Cardiac muscle cell (in vitro differentiated cells and primary cell): Measurements from ENCODE around the gene RIC8B. TPM values are rescaled to one million over a fixed set of nuclear protein-coding genes. Genes with fewer than 3 reads are reported as not detected.

Source experiments
- DNase-seq, 2 donors: peaks; one replicate each; pipeline versions ENCODE4 v3.0.0 to v3.0.0-alpha.2; 2010 to 2017; ENCODE audit warnings: low read depth in 1 of 2, low spot score in 1 of 2
- H3K27ac ChIP-seq: fragments of 200-600 bp; sonication (generic); 2 replicates; pipeline ENCODE4 v1.5.1; 2016
- H3K27me3 ChIP-seq: fragments of 200-600 bp; sonication (generic); 2 replicates; pipeline ENCODE4 v1.6.0; 2016; ENCODE audit warnings: control low read depth
- H3K36me3 ChIP-seq: fragments of 200-600 bp; sonication (generic); 2 replicates; pipeline ENCODE4 v1.5.1; 2016; ENCODE audit warnings: control low read depth
- H3K4me1 ChIP-seq: fragments of 200-600 bp; sonication (generic); 2 replicates; pipeline ENCODE4 v1.8.1; 2017; ENCODE audit warnings: low read depth, mild to moderate bottlenecking, mixed run types
- H3K4me3 ChIP-seq: fragments of 200-600 bp; sonication (generic); 2 replicates; pipeline ENCODE4 v1.5.1; 2016; ENCODE audit warnings: mild to moderate bottlenecking
- H3K9me3 ChIP-seq: fragments of 200-600 bp; sonication (generic); 2 replicates; pipeline ENCODE4 v1.5.1; 2017; ENCODE audit warnings: low read depth, mild to moderate bottlenecking, control low read depth
- polyA plus RNA-seq: library from polyadenylated mRNA; unstranded; fragments of >200 nt; fragmentation: Nextera tagmentation; extraction: Ambion mirVana; gene quantifications from 2 replicates; pipeline ENCODE4 v1.2.1, GENCODE V29; 2016
- total RNA-seq: library from RNA; depleted of rRNA; stranded (reverse); fragments of >200 nt; gene quantifications from 2 replicates; pipeline ENCODE4 v1.2.3, GENCODE V29; 2016
- TF ChIP-seq, protein P1 (sequence below): IDR thresholded peaks from 2 replicates; pipeline ENCODE4 v1.5.1; 2012; ENCODE audit warnings: low read depth, mild to moderate bottlenecking, low read length

Gene RIC8B
- total and polyA plus RNA-seq, 2 experiments from 2014 or later = 15.7 to 16.6 TPM

DNA sequence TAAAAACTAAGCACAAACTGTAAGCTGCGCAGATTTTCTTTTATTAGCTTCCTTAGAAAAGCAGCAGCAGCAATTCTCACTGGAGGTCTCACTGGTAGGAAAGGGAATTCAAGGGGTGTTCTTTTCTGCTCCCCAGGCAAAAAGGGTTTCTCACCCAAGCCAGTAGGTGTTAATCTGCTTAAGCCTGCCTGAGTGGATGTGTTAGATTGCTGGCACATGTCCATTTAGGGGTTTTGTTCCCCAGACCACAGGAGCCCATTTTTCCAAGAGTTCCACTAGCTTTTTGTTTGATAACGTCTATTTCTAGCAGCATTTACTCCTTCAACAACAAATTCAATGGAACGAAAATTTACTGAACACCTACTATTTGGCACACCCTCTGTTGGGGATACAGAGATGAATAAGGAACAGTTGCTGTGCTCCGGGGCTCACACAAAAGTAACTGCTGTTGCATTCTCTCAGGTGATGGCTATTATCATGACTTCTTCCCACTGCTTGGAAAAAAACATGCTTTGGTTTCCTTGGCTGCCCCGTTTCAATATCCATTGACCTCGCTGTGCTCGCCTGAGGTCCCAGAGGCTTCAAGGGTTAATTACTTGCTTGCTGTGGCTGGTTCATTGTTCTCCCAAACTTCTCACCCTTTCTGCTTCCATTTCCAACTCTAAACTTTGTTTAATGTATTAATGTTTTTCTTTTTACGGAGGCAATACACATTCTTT is 31.1 kb upstream of the RIC8B start:
- TF ChIP-seq, protein P1, sequence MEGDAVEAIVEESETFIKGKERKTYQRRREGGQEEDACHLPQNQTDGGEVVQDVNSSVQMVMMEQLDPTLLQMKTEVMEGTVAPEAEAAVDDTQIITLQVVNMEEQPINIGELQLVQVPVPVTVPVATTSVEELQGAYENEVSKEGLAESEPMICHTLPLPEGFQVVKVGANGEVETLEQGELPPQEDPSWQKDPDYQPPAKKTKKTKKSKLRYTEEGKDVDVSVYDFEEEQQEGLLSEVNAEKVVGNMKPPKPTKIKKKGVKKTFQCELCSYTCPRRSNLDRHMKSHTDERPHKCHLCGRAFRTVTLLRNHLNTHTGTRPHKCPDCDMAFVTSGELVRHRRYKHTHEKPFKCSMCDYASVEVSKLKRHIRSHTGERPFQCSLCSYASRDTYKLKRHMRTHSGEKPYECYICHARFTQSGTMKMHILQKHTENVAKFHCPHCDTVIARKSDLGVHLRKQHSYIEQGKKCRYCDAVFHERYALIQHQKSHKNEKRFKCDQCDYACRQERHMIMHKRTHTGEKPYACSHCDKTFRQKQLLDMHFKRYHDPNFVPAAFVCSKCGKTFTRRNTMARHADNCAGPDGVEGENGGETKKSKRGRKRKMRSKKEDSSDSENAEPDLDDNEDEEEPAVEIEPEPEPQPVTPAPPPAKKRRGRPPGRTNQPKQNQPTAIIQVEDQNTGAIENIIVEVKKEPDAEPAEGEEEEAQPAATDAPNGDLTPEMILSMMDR = no peak
- no peak overlapping the region for H3K27ac ChIP-seq
- DNase-seq = no peak
- H3K4me3 ChIP-seq = no peak overlapping the region
- H3K4me1 ChIP-seq = no peaks in the 10 kb centered on the region
- H3K36me3 ChIP-seq = no peaks in the 10 kb centered on the region
- no peaks in the 10 kb centered on the region for H3K27me3 ChIP-seq
- no peaks in the 10 kb centered on the region for H3K9me3 ChIP-seq

DNA sequence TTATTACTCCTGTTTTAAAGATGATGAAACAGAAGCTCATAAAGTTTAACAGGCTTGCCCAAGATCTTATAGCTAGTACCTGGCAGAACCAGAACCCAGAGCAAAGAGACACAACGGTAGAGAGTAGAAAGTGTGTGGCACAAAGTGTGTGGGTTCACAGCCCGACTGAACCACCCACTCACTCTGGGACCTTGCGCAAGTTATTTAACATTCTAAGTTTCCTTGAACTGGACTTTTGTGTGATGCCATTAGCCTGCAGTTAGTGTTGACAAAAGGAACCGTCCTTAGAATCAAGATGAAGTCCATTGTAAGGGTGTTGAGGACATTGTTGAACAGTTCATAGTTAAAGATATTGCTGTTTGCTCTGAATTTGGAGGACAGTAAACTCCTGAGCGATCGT is 29.9 kb upstream of the RIC8B start:
- TF ChIP-seq, protein P1 = no peak
- Histone ChIP-seq H3K36me3 (no peaks in the 10 kb centered on the region), H3K27ac (no peak overlapping the region), H3K27me3 (no peaks in the 10 kb centered on the region), H3K4me1 (no peaks in the 10 kb centered on the region), H3K9me3 (no peaks in the 10 kb centered on the region), H3K4me3 (no peak overlapping the region)
- no peak for DNase-seq

DNA sequence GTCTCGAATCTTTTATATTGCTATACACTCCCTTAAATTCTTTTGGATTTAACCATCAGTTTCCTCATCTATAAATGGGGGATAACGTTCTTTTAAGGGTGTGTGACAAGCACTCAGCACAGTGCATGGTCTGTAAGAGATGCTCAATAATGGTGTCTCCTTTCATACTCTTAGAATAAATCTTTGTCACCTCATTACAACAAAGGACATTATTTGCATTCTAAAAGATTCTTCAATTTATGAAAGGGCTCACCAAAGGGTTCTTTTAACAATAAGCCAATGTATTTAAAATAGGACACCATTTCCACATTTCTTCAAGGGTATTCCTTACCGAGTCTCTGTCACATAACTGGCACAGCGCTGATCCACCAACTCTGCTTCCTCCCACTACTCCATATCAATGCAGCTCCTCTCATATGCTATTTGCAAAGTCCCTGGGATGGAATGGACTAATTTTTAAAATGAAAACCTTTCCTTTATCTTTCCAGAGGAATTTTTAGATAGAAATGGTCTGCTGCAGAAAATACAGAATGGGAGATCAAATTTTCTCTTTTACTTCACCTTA is 29.2 kb upstream of the RIC8B start:
- H3K36me3 ChIP-seq = no peaks in the 10 kb centered on the region
- H3K4me1 ChIP-seq = no peaks in the 10 kb centered on the region
- H3K4me3 ChIP-seq = no peak overlapping the region
- DNase-seq = no peak
- no peaks in the 10 kb centered on the region for H3K9me3 ChIP-seq
- TF ChIP-seq, protein P1 = no peak
- no peaks in the 10 kb centered on the region for H3K27me3 ChIP-seq
- H3K27ac ChIP-seq = no peak overlapping the region

DNA sequence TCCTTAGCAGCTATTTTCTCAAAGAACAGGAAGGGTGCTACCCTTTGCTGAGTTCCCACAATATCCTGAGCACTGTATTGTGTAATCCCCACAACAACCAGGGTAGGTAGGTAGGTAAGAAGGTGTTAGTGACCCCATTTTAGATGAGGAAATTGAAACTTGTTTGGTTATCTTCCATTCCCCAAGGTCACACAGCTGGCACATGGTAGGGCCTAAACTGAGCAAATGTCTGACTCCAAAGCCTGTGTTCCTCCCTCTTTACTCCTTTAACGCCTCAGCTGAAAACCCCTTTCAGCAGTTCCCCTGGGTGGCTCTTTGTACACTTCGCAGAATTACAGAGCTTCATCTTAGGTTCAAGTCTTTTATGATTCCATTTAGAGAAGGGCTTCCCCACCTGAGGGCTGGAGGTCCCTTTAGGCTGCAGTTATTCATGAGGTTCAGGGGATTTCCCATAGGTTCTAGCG is 26.5 kb upstream of the RIC8B start:
- no peaks in the 10 kb centered on the region for H3K27me3 ChIP-seq
- no peak overlapping the region for H3K27ac ChIP-seq
- H3K9me3 ChIP-seq = no peaks in the 10 kb centered on the region
- no peaks in the 10 kb centered on the region for H3K36me3 ChIP-seq
- no peak overlapping the region for H3K4me3 ChIP-seq
- H3K4me1 ChIP-seq = no peaks in the 10 kb centered on the region
- TF ChIP-seq, protein P1 = no peak
- no peak for DNase-seq

DNA sequence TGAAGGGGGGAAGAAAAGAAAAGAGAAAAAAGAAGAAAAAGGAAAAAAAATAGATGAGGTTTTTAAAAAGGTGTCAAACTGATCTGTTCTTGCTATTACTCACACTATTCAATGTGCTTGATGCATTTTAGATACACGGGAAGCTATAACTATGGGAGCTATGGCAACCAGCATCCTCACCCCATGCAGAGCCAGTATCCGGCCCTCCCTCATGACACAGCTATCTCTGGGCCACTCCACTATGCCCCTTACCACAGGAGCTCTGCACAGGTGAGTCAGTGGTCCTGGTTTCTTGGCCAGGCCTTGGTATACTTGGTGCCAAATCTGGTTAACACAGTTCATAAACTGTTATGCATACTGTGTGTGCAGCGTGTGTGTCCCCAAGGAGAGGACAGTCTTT is 24.0 kb upstream of the RIC8B start:
- Histone ChIP-seq H3K4me3 (no peak overlapping the region), H3K27ac (no peak overlapping the region), H3K4me1 (no peaks in the 10 kb centered on the region), H3K27me3 (no peaks in the 10 kb centered on the region), H3K36me3 (no peaks in the 10 kb centered on the region), H3K9me3 (no peaks in the 10 kb centered on the region)
- no peak for DNase-seq
- TF ChIP-seq, protein P1 = no peak
